ENCODE measurements around the gene KRT35. TPM values are rescaled to one million over a fixed set of nuclear protein-coding genes. Genes with fewer than 3 reads are reported as not detected.

Gene KRT35
- total and polyA plus RNA-seq, 8 donors = not detected

DNA sequence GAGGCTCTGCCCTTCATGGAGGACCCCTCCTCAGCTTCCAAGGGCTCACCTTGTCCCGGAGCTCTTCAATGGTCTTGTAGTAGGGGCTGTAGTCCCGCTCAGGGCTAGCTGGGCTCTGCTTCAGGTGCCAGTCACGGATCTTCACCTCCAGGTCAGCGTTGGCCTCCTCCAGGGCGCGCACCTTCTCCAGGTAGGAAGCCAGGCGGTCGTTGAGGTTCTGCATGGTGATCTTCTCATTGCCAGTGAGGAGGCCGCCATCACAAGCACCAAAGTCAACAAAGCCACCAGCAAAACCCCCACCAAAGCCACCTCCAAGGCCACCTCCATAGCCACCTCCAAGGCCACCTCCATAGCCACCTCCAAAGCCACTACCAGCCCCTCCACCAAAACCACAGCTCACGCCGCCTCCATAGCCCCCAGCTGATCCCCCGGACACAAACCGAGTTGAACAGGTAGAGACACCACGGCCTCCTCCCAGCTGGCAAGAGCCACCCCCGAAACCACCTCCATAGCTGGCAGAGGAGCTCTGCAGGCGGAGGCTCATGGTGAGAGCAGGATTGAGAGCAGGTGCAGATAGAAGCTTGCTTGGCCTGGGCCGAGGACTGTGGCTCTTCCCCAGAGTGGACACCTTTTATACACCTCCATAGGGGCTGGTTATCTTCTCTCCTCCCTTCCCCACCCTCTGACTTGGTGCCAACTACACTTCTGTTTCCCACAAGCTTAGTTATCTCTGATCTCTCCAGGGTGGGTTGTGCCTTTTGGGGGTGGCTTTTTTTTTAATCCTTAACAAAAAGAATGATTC lies 24.3 kb upstream of the KRT35 start, which contains the start of gene KRT13:
Gene KRT13, minus strand, starts transcription at position 606 of the 802 bp plus-strand sequence. Its CDS starts 62 bp downstream, at position 544.
- H3K27ac ChIP-seq = no peak within 1 kb of the TSS
- no peaks in the 10 kb centered on the region for H3K9me3 ChIP-seq
- WGBS, 5 donors = 79 to 90% (median 87%) methylated on average over 16 to 17 of the region's 17 CpGs
- peaks cover 0 to 1% (median 0%) of the 10 kb centered on the region in 4 donors for H3K4me1 ChIP-seq
- intact Hi-C loops (cut with DNase I; ENCODE audit: low total_unique reads) = no loop called here
- peaks cover 0 to 5% (median 0%) of the 10 kb centered on the region in 3 donors for H3K27me3 ChIP-seq
- TF ChIP-seq, protein P1, sequence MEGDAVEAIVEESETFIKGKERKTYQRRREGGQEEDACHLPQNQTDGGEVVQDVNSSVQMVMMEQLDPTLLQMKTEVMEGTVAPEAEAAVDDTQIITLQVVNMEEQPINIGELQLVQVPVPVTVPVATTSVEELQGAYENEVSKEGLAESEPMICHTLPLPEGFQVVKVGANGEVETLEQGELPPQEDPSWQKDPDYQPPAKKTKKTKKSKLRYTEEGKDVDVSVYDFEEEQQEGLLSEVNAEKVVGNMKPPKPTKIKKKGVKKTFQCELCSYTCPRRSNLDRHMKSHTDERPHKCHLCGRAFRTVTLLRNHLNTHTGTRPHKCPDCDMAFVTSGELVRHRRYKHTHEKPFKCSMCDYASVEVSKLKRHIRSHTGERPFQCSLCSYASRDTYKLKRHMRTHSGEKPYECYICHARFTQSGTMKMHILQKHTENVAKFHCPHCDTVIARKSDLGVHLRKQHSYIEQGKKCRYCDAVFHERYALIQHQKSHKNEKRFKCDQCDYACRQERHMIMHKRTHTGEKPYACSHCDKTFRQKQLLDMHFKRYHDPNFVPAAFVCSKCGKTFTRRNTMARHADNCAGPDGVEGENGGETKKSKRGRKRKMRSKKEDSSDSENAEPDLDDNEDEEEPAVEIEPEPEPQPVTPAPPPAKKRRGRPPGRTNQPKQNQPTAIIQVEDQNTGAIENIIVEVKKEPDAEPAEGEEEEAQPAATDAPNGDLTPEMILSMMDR (IDR thresholded peaks at IDR 0.05) = no peak
- TF ChIP-seq EP300 (IDR thresholded peaks at IDR 0.05) = no peak
- no peak for TF ChIP-seq POLR2AphosphoS5 (IDR thresholded peaks at IDR 0.05)
- no peak for TF ChIP-seq POLR2A (IDR thresholded peaks at IDR 0.05)
- no peak within 1 kb of the TSS for H3K4me3 ChIP-seq
- H3K36me3 ChIP-seq = no peaks in the 10 kb centered on the region
- no peak for DNase-seq

GRCh38 chr17:41504246-41504977 lies 23.5 kb upstream of the KRT35 start:
- TF ChIP-seq POLR2AphosphoS5 (IDR thresholded peaks at IDR 0.05) (no peak), EP300 (IDR thresholded peaks at IDR 0.05) (no peak)
- H3K4me3 ChIP-seq = no peak overlapping the region
- H3K27me3 ChIP-seq = peaks cover 0 to 5% (median 0%) of the 10 kb centered on the region in 3 donors
- H3K4me1 ChIP-seq = no peaks in the 10 kb centered on the region
- H3K27ac ChIP-seq = no peak overlapping the region
- WGBS, 5 donors = 55 to 60% (median 58%) methylated on average over 8 of the region's 8 CpGs
- intact Hi-C loops (cut with DNase I; ENCODE audit: low total_unique reads) = no loop called here
- H3K9me3 ChIP-seq = no peaks in the 10 kb centered on the region
- DNase-seq = peak in 1 of 2 donors; percentile 53
- H3K36me3 ChIP-seq = no peaks in the 10 kb centered on the region

- no peak overlapping the region for H3K27ac ChIP-seq
- H3K4me3 ChIP-seq = no peak overlapping the region
- intact Hi-C loops (cut with DNase I; ENCODE audit: low total_unique reads) = no loop called here
- 83 to 90% (median 89%) methylated on average over 8 to 9 of the region's 9 CpGs for WGBS, 5 donors
- DNase-seq = no peak
- TF ChIP-seq EP300 (IDR thresholded peaks at IDR 0.05) (no peak), POLR2A (IDR thresholded peaks at IDR 0.05) (no peak)
- TF ChIP-seq, protein P1 (IDR thresholded peaks at IDR 0.05) = no peak
- H3K36me3 ChIP-seq = no peaks in the 10 kb centered on the region
- H3K9me3 ChIP-seq = no peaks in the 10 kb centered on the region
- H3K4me1 ChIP-seq = peaks cover 0 to 8% (median 0%) of the 10 kb centered on the region in 4 donors
- no peaks in the 10 kb centered on the region for H3K27me3 ChIP-seq
Observed at GRCh38 chr17:41503202-41503601, 22.3 kb upstream of the KRT35 start.

- H3K27me3 ChIP-seq = peaks cover 0 to 7% (median 0%) of the 10 kb centered on the region in 3 donors
- TF ChIP-seq POLR2AphosphoS5 (IDR thresholded peaks at IDR 0.05) = no peak
- TF ChIP-seq, protein P1 (IDR thresholded peaks at IDR 0.05) = no peak
- TF ChIP-seq POLR2A (IDR thresholded peaks at IDR 0.05) = no peak
- TF ChIP-seq EP300 (IDR thresholded peaks at IDR 0.05) = no peak
- H3K4me1 ChIP-seq = peaks cover 0 to 23% (median 0%) of the 10 kb centered on the region in 4 donors
- H3K9me3 ChIP-seq = no peaks in the 10 kb centered on the region
- no peaks in the 10 kb centered on the region for H3K36me3 ChIP-seq
- H3K4me3 ChIP-seq = no peak overlapping the region
- DNase-seq = no peak
- intact Hi-C loops (cut with DNase I; ENCODE audit: low total_unique reads) = no loop called here
- no peak overlapping the region for H3K27ac ChIP-seq
- WGBS, 5 donors = 64 to 77% (median 71%) methylated on average over 14 to 15 of the region's 15 CpGs
Observed at GRCh38 chr17:41500131-41500911, 19.4 kb upstream of the KRT35 start.

Measured in stomach (tissue), 9 donors.